RCC 7860 (cell line): ENCODE measurements around the gene PRAMEF12.
"Not testable (repeated sequence)": the region's sequence is repeated elsewhere in the genome, so short reads cannot be mapped to it uniquely, and the experiment has no call there.

Source experiments
- DNase-seq: peaks from one replicate; pipeline ENCODE4 v3.0.0-alpha.2; 2015; ENCODE audit warnings: low spot score
- FAIRE-seq: peaks from 2 replicates; lab custom pipeline; 2012; peaks lifted over from hg19 to GRCh38; lab: Jason Lieb, UNC

Gene PRAMEF12

DNA sequence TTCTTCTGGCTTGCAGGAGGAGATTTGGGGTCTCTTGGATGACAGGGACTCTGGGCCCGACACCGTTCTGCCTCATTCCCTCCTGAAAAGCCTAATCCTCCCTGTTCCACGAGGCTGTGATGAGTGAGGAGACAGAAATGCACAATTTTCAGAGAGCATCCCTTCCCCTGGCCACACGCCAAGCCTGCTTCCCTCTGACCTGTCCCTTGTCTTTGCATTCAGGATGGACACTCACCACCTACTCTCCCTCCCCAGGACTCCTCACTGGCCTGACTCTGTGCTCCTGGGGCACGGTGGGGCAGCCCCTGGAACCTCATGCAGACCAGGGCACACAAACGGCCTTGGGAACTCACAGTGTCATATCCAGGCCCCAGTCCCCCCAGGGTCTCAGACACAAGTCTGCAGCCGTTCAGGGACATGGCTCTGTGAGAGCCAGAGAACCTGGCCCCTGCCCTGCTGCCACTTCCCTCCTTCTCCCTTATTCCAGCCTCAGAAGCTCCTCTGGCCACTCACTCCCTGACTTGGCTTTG, 3.5 kb upstream of the PRAMEF12 start:
- FAIRE-seq (no peak), DNase-seq (no peak)

- DNase-seq (no peak), FAIRE-seq (no peak)
These were observed 2.9 kb upstream of the PRAMEF12 start for GRCh38 chr1:12770620-12771019.

- no peak for DNase-seq
- FAIRE-seq: no peak
These were observed 2.4 kb upstream of the PRAMEF12 start for GRCh38 chr1:12771186-12771585.

GRCh38 chr1:12772520-12772919, 1.0 kb upstream of the PRAMEF12 start:
- DNase-seq (no peak), FAIRE-seq (no peak)

DNA sequence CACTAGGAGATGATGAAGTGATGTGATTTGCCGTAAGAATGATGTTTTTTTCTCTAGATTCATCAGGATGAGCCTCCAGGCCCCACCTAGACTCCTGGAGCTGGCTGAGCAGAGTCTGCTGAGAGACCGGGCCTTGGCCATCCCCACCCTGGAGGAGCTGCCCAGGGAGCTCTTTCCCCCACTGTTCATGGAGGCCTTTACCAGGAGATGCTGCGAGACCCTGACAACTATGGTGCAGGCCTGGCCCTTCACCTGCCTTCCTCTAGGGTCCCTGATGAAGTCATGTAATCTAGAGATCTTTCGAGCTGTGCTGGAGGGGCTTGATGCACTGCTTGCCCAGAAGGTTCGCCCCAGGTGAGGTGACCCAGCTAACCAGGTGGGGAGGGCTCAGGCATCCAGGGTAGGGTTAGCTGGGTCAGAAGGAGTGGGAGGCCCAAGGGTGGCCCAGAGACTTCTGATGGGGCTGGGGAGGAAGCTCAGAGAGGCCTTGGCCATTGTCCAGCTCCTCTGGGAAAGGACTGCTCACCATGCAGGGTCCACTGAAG, 1.3 kb downstream of the PRAMEF12 start:
- DNase-seq (no peak), FAIRE-seq (no peak)

GRCh38 chr1:12775443-12775842, 1.9 kb downstream of the PRAMEF12 start:
- FAIRE-seq (no peak), DNase-seq (no peak)

DNA sequence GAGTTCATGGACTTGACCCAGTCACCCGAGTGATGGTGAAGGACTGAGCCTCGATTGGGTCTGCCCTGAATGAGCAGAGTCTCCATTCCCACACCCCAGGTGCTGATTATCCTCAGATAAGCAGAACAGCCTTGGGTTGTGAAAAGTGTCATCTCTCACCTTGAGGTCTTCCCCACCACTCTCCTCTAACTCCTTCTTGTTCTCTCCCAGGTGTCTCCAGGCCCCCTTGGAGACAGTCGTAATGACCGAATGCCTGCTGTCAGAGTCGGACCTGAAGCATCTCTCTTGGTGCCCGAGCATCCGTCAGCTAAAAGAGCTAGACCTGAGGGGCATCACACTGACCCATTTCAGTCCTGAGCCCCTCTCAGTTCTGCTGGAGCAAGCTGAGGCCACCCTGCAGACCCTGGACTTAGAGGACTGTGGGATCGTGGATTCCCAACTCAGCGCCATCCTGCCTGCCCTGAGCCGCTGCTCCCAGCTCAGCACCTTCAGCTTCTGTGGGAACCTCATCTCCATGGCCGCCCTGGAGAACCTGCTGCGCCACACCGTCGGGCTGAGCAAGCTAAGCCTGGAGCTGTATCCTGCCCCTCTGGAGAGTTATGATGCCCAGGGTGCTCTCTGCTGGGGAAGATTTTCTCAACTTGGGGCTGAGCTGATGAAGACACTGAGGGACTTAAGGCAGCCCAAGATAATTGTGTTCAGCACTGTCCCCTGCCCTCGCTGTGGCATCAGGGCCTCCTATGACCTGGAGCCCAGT, 3.4 kb downstream of the PRAMEF12 start:
- FAIRE-seq: no peak
- no peak for DNase-seq

DNA sequence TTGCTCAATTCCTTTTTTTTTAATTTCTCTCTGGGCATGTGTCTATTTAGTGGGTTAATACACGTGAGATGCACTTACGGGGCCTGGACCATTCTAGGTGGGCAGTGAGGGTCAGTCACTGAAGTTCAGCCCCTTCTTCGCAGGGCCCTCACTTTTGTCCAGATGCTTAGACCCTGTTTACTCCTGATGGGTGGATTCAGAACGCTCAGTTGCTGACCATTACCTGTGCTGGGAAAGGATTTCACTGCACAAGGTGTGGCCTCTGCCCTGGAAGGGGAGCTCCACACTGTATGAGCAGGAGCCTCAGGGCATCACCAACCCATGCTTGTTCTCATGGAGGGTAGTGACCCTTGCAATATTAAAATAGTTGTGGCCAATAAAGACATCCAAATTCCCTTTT, 4.5 kb downstream of the PRAMEF12 start:
- FAIRE-seq: no peak
- no peak for DNase-seq

- FAIRE-seq (no peak), DNase-seq (no peak)
These were observed 5.4 kb downstream of the PRAMEF12 start for GRCh38 chr1:12778907-12779306.

DNA sequence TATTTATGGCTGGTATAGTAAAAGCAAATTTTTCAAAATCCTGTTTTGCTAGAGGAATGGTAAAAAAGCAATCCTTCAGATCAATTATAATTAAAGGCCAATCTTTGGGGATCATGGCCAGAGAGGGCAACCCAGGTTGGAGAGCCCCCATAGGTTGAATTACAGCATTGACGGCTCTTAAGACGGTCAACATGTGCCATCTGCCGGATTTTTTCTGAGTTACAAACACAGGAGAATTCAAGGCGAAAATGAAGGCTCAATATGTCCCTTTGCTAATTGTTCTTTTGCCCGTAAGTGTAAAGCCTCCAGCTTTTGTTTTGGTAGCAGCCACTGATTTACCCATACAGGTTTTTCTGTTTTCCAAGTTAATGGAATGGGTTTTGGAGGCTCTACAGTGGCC, 8.0 kb downstream of the PRAMEF12 start:
- not testable (repeated sequence) for DNase-seq
- peak; percentile 28 for FAIRE-seq

- not testable (repeated sequence) for DNase-seq, FAIRE-seq
These were observed 10.2 kb downstream of the PRAMEF12 start for GRCh38 chr1:12783783-12784182.

GRCh38 chr1:12784729-12785128, 11.2 kb downstream of the PRAMEF12 start:
- not testable (repeated sequence) for FAIRE-seq, DNase-seq

GRCh38 chr1:12791097-12791496, 17.6 kb downstream of the PRAMEF12 start, which contains the start of gene PRAMEF1:
Gene PRAMEF1, plus strand, starts transcription at chr1:12791397. Its CDS starts 1,831 bp downstream, at chr1:12793228.
- FAIRE-seq, DNase-seq: not testable (repeated sequence)

DNA sequence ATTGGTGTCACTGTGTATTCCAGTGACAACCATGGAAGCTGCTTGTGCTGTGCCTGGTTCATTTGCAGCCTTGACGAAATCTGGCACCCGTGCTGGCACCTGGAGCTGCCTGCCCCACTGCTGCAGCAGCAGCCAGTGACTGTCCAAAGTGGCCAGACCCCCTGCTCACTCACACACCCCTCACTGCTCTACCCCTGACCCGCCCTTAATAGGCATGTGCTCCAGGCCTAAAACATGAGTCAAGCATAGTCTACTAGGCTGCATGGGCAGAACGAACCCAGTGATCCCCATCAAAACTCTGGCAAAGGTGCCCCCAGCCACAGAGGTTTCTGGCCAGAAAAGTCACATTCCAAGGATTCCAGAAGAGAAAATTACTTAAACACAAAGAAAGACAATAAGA, 25.4 kb downstream of the PRAMEF12 start:
- FAIRE-seq (no peak), DNase-seq (no peak)

DNA sequence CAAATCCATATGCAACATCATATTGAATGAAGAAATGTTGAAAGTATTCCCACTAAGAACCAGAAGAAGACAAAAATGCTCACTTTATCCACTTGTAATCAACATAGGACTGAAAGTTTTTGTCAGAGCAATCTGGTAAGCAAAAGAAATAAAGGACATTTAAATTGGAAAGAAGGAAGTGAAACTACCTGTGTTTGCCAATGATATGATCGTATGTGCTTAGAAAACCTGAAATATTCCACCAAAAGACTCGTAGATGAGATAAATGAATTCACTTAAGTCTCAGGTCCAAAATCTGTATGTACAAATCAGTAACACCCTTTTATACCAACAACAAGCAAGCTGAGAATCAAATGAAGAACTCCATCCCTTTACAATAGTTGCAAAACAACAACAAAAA, 26.2 kb downstream of the PRAMEF12 start:
- DNase-seq (no peak), FAIRE-seq (no peak)

DNA sequence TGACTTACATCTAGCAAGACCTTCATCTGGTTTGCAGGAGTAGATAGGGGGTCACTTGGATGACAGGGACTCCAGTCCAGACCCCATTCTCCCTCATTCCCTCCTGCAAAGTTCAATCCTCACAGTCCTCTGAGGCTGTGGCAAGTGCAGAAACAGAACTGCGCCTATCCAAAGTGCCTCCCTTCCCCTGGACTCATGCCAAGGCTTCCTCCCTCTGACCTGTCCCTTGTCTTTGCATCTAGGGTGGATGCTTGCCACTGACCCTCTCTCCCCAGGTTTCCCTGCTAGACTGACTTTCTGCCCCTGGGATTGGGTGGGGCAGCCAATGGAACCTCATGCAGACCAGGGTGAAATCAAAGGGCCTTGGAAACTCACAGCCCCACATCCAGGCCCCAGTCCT, 36.4 kb downstream of the PRAMEF12 start:
- no peak for FAIRE-seq
- DNase-seq: no peak

GRCh38 chr1:12810691-12811408, 37.3 kb downstream of the PRAMEF12 start:
- FAIRE-seq: no peak
- DNase-seq: no peak

DNA sequence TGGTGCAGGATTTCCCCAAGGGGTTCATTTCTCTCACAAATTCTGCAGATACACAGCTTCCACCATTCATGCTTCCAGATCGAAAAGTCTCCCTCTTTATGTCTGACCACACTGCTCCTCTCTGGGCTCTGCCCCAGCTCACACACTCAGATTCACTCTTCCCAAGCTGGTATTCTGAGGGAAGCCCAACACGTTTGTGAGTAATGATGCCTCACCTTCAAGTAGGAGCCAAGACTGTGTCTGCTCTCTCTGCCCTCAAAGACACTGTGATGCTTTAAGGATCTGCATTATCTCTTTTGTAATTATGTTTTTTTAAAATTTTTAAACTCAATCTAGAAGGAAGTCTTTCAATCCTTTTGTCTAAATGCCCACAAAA, 37.9 kb downstream of the PRAMEF12 start:
- FAIRE-seq (no peak), DNase-seq (no peak)

DNA sequence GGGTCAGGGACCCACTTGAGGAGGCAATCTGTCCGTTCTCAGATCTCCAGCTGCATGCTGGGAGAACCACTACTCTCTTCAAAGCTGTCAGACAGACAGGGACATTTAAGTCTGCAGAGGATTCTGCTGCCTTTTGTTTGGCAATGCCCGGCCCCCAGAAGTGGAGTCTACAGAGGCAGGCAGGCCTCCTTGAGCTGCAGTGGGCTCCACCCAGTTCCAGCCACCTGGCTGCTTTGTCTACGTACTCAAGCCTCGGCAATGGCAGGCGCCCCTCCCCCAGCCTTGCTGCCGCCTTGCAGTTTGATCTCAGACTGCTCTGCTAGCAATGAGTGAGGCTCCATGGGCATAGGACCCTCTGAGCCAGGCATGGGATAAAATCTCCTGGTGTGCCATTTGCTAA, 45.5 kb downstream of the PRAMEF12 start:
- FAIRE-seq, DNase-seq: not testable (repeated sequence)
